ENCODE results near the gene CCR5AS.

The CCR5AS gene

DNA sequence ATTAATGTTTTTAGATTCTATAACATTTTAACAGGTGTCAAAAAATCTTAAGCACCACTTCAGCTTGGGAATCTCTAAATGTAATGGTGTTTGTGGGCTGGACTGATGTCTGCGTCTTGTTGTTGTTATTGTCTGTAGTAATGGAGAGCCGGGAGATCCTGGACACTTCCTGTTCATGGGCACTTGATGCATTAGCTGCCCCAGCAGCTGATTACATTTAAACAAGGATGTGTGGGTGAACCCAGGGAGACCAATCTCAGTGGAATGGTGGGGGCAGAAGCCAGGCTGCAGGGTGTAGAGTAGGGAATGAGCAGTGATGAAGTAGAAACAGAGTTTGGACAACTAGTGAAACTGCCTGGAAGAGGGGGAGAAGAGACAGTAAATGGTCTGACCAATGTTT, 7.8 kb downstream of the CCR5AS start:
- H3F3A ChIP-seq (replicated peaks; ENCODE audit: low read depth): no peaks in the 10 kb centered on the region
- H2AFZ ChIP-seq: no peak overlapping the region
- no peak overlapping the region for H3K4me3 ChIP-seq
- no peaks in the 10 kb centered on the region for H3K36me3 Mint-ChIP-seq (ENCODE audit: low read depth)
- ATAC-seq: no peak
- no peaks in the 10 kb centered on the region for H3K79me2 ChIP-seq (replicated peaks; ENCODE audit: insufficient read depth)
- no peak overlapping the region for H3K27ac ChIP-seq (ENCODE audit: low read depth)
- H4K20me1 ChIP-seq (replicated peaks; ENCODE audit: insufficient read depth): no peaks in the 10 kb centered on the region
- no peaks in the 10 kb centered on the region for H3K27me3 ChIP-seq (ENCODE audit: insufficient read depth)
- H3K4me3 Mint-ChIP-seq: no peak overlapping the region
- no peaks in the 10 kb centered on the region for H3K4me1 ChIP-seq (ENCODE audit: insufficient read depth)
- no peaks in the 10 kb centered on the region for H3K36me3 ChIP-seq (ENCODE audit: insufficient read depth)
- no peak for DNase-seq (ENCODE audit: low spot score)
- H3K9me2 ChIP-seq (ENCODE audit: insufficient read depth): peaks cover 8% of the 10 kb centered on the region; the same call in 1 of the 2 replicates
- TF ChIP-seq POLR2AphosphoS5 (IDR thresholded peaks at IDR 0.05; ENCODE audit: low read depth) (no peak), ZNF331 (CRISPR knock-in tag; IDR thresholded peaks at IDR 0.05; ENCODE audit: low read depth) (no peak), STAT1 (IDR thresholded peaks at IDR 0.05; ENCODE audit: unreplicated experiment) (no peak), JUNB (IDR thresholded peaks at IDR 0.05; ENCODE audit: unreplicated experiment) (no peak)
- TF ChIP-seq, protein P1, sequence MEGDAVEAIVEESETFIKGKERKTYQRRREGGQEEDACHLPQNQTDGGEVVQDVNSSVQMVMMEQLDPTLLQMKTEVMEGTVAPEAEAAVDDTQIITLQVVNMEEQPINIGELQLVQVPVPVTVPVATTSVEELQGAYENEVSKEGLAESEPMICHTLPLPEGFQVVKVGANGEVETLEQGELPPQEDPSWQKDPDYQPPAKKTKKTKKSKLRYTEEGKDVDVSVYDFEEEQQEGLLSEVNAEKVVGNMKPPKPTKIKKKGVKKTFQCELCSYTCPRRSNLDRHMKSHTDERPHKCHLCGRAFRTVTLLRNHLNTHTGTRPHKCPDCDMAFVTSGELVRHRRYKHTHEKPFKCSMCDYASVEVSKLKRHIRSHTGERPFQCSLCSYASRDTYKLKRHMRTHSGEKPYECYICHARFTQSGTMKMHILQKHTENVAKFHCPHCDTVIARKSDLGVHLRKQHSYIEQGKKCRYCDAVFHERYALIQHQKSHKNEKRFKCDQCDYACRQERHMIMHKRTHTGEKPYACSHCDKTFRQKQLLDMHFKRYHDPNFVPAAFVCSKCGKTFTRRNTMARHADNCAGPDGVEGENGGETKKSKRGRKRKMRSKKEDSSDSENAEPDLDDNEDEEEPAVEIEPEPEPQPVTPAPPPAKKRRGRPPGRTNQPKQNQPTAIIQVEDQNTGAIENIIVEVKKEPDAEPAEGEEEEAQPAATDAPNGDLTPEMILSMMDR (conservative IDR thresholded peaks at IDR 0.05; ENCODE audit: low read depth in 2 of 2): no peak
- no peak overlapping the region for H3K27ac Mint-ChIP-seq
- no peak overlapping the region for H3K4me2 ChIP-seq
- H3K27me3 Mint-ChIP-seq (ENCODE audit: insufficient read depth, low read depth, poor library complexity): peaks cover 5% of the 10 kb centered on the region
- peaks cover 4% of the 10 kb centered on the region; the same call in 2 of the 3 replicates for H3K4me1 Mint-ChIP-seq
- no peaks in the 10 kb centered on the region for H3K9me3 Mint-ChIP-seq

DNA sequence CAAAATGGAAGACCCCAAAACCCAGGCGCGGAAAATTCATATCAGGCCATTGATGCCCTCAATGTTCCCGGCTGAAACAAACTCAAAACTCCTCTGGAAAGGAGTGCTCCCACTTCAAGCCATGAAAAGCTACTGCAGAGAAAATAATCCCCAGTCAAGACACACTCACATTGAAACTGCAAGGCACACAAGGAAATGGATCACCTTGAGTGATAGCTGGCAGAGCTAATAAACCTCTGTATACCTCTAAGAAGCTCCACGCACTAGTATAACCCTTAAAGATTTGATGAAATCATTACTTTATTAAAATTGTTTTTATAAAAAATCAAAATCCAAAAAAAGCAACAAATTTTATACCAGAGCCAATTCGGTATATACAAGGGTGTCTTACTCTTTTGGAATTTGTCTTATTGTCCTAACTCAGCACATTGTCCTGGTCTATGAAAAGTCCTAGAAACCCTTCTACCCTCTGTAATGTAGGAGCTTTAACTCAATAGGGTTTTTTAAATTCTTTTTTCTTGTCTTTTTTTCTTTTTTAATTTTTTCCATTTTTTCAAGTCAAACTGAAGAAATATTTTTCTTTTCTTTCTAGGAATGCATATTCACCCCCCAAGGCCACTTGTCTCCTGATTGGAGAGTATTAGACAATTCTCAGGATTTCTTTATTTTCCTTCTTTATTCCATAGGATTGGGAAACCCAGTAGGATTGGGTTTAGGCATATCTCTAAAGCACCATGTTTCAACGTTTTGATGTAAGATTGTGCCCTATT, 8.5 kb downstream of the CCR5AS start:
- Mint-ChIP-seq H3K27ac (no peak overlapping the region), H3K36me3 (ENCODE audit: low read depth) (no peaks in the 10 kb centered on the region), H3K9me3 (no peaks in the 10 kb centered on the region), H3K4me1 (peaks cover 10% of the 10 kb centered on the region), H3K4me3 (no peak overlapping the region), H3K27me3 (ENCODE audit: insufficient read depth, low read depth, poor library complexity) (peaks cover 5% of the 10 kb centered on the region)
- Histone ChIP-seq H3K36me3 (ENCODE audit: insufficient read depth) (no peaks in the 10 kb centered on the region), H3K4me1 (ENCODE audit: insufficient read depth) (peaks cover 5% of the 10 kb centered on the region; the same call in 1 of the 2 replicates), H2AFZ (peak overlapping the region; percentile 38; the same call in 1 of the 2 replicates), H3K79me2 (replicated peaks; ENCODE audit: insufficient read depth) (no peaks in the 10 kb centered on the region), H3F3A (replicated peaks; ENCODE audit: low read depth) (no peaks in the 10 kb centered on the region), H3K4me3 (no peak overlapping the region), H3K9me2 (ENCODE audit: insufficient read depth) (peaks cover 10% of the 10 kb centered on the region; the same call in 1 of the 2 replicates), H4K20me1 (replicated peaks; ENCODE audit: insufficient read depth) (no peaks in the 10 kb centered on the region), H3K27ac (ENCODE audit: low read depth) (no peak overlapping the region), H3K4me2 (no peak overlapping the region), H3K27me3 (ENCODE audit: insufficient read depth) (no peaks in the 10 kb centered on the region)
- no peak for ATAC-seq
- DNase-seq (ENCODE audit: low spot score): no peak
- TF ChIP-seq, protein P2, sequence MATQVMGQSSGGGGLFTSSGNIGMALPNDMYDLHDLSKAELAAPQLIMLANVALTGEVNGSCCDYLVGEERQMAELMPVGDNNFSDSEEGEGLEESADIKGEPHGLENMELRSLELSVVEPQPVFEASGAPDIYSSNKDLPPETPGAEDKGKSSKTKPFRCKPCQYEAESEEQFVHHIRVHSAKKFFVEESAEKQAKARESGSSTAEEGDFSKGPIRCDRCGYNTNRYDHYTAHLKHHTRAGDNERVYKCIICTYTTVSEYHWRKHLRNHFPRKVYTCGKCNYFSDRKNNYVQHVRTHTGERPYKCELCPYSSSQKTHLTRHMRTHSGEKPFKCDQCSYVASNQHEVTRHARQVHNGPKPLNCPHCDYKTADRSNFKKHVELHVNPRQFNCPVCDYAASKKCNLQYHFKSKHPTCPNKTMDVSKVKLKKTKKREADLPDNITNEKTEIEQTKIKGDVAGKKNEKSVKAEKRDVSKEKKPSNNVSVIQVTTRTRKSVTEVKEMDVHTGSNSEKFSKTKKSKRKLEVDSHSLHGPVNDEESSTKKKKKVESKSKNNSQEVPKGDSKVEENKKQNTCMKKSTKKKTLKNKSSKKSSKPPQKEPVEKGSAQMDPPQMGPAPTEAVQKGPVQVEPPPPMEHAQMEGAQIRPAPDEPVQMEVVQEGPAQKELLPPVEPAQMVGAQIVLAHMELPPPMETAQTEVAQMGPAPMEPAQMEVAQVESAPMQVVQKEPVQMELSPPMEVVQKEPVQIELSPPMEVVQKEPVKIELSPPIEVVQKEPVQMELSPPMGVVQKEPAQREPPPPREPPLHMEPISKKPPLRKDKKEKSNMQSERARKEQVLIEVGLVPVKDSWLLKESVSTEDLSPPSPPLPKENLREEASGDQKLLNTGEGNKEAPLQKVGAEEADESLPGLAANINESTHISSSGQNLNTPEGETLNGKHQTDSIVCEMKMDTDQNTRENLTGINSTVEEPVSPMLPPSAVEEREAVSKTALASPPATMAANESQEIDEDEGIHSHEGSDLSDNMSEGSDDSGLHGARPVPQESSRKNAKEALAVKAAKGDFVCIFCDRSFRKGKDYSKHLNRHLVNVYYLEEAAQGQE (IDR thresholded peaks at IDR 0.05; ENCODE audit: unreplicated experiment): no peak
- TF ChIP-seq, protein P3, sequence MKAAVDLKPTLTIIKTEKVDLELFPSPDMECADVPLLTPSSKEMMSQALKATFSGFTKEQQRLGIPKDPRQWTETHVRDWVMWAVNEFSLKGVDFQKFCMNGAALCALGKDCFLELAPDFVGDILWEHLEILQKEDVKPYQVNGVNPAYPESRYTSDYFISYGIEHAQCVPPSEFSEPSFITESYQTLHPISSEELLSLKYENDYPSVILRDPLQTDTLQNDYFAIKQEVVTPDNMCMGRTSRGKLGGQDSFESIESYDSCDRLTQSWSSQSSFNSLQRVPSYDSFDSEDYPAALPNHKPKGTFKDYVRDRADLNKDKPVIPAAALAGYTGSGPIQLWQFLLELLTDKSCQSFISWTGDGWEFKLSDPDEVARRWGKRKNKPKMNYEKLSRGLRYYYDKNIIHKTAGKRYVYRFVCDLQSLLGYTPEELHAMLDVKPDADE (IDR thresholded peaks at IDR 0.05): no peak
- TF ChIP-seq POLR2AphosphoS5 (IDR thresholded peaks at IDR 0.05; ENCODE audit: low read depth): no peak
- TF ChIP-seq EZH2phosphoT487 (IDR thresholded peaks at IDR 0.05; ENCODE audit: unreplicated experiment): no peak
- TF ChIP-seq EZH2 (IDR thresholded peaks at IDR 0.05; ENCODE audit: low read depth, unreplicated experiment): no peak
- no peak for TF ChIP-seq ZNF114 (CRISPR knock-in tag; IDR thresholded peaks at IDR 0.05)
- no peak for TF ChIP-seq NANOG (IDR thresholded peaks at IDR 0.05; ENCODE audit: borderline replicate concordance)
- no peak for TF ChIP-seq CREB1 (CRISPR knock-in tag; IDR thresholded peaks at IDR 0.05; ENCODE audit: low read depth)
- TF ChIP-seq STAT1 (IDR thresholded peaks at IDR 0.05; ENCODE audit: unreplicated experiment): no peak
- TF ChIP-seq, protein P1 (conservative IDR thresholded peaks at IDR 0.05; ENCODE audit: low read depth in 2 of 2): no peak

Data from GM23338 (cell line).